Activated T-cell treated with anti-CD3 and anti-CD28 coated beads, Interleukin-2, amount 50 U/mL, for 24 hours (primary cell): Measurements from ENCODE around the gene CMTR1.
"Not testable (repeated sequence)": the region's sequence is repeated elsewhere in the genome, so short reads cannot be mapped to it uniquely, and the experiment has no call there.

Source experiments
- DNase-seq: peaks from one replicate; pipeline ENCODE4 v3.0.0-alpha.2; 2020
- H3K27ac Mint-ChIP-seq: 2 replicates; pipeline ENCODE4 v1.8.0; 2020; ENCODE audit warnings: mild to moderate bottlenecking, mixed read lengths
- H3K27me3 Mint-ChIP-seq: 2 replicates; pipeline ENCODE4 v1.8.0; 2020; ENCODE audit warnings: mixed read lengths
- H3K36me3 Mint-ChIP-seq: 2 replicates; pipeline ENCODE4 v1.8.0; 2020; ENCODE audit warnings: low read depth, mixed read lengths
- H3K4me1 Mint-ChIP-seq: 2 replicates; pipeline ENCODE4 v1.8.0; 2020; ENCODE audit warnings: low read depth, mixed read lengths
- H3K4me3 Mint-ChIP-seq: 2 replicates; pipeline ENCODE4 v1.8.0; 2020; ENCODE audit warnings: mild to moderate bottlenecking, moderate library complexity, mixed read lengths
- H3K9me3 Mint-ChIP-seq: 2 replicates; pipeline ENCODE4 v1.8.0; 2020; ENCODE audit warnings: mixed read lengths

The CMTR1 gene

DNA sequence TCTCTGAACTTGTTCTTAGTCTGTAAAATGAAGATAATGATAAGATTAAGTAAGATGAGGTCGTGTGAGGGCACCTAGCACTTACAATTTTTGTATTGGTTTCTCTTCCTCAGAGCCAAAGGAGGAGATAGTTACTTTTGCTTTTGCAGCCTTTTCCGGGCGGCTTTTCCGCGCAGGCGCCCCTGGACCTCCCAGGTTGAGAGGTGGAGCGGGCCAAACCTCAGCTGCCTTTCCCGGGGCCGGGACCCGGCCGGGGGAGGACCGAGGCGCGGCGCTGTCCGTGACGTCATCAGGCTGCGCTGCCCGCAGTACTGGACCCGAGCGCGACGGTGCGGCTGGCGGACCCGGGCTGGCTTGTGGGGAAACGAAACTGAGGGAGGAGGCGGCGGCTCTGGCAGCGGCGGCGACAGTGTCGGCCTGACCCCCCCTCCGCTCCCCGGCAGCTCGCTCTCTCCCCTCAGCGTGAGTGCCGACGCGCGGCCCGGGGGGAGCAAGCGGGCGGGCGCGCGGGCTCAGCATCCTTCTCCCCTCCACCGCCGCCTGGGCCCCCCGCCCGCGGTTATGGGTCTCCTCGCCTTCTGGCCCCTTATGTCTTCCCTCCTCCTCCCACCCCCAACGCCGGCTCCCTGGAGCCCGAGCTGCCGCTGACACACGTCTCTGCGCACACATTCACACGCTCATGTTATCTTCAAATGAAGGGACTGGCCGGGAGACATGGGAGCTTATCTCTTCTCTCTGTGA lies at the start of gene CMTR1:
Gene CMTR1, plus strand, starts transcription at position 306 of the 741 bp plus-strand sequence. CDS start 2,409 bp downstream, outside the sequence.
- Mint-ChIP-seq H3K27me3 (peaks cover 1% of the 10 kb centered on the region), H3K36me3 (peaks cover 37% of the 10 kb centered on the region), H3K4me1 (peaks cover 46% of the 10 kb centered on the region), H3K4me3 (peak within 1 kb of the TSS; percentile 96), H3K27ac (peak within 1 kb of the TSS; percentile 98), H3K9me3 (no peaks in the 10 kb centered on the region)
- DNase-seq = peak; percentile 98

DNA sequence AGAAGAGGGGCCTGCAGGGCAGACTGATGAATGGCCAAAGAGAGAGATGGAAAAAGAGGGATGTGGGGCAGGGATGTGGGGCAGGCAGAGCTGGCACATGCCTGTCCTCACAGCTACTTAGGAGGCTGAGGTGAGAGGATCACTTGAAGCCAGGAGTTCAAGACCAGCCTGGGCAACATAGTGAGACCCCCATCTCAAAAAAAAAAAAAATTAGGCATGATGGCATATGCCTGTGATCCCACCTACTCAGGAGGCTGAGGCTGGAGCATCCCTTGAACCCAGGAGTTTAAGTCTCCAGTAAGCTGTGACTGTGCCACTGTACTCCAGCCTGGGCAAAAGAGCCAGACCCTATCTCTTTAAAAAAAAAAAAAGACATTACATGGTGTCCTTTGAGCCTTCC lies 44.4 kb upstream of the CMTR1 start:
- no peaks in the 10 kb centered on the region for H3K9me3 Mint-ChIP-seq
- no peak for DNase-seq
- H3K4me3 Mint-ChIP-seq = no peak overlapping the region
- H3K4me1 Mint-ChIP-seq = no peaks in the 10 kb centered on the region
- no peak overlapping the region for H3K27ac Mint-ChIP-seq
- peaks cover 38% of the 10 kb centered on the region for H3K36me3 Mint-ChIP-seq
- no peaks in the 10 kb centered on the region for H3K27me3 Mint-ChIP-seq

- Mint-ChIP-seq H3K36me3 (peaks cover 33% of the 10 kb centered on the region), H3K27me3 (no peaks in the 10 kb centered on the region), H3K4me3 (no peak overlapping the region), H3K4me1 (no peaks in the 10 kb centered on the region), H3K27ac (no peak overlapping the region), H3K9me3 (no peaks in the 10 kb centered on the region)
- no peak for DNase-seq
These were observed 43.2 kb upstream of the CMTR1 start for GRCh38 chr6:37389857-37390256.

DNA sequence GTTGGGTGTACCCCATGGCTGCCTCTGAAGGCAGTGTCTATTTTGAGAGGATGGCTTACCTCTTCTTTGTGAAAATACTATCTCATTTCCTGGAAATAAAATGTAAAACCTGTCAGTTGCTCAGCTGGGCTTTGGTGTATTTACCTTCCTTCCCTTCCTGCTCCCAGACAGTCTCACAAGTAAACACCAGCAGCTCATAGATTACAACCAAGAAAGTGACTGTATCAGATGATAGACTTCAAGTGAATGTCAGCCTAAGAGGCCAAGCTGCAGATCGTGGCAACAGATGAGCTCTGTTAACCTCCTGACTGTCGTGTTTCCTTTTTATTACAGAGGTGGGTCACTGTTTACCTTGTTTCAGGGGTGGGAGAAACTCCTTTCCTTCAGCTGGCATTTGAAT lies 41.9 kb upstream of the CMTR1 start:
- H3K4me1 Mint-ChIP-seq = no peaks in the 10 kb centered on the region
- no peak for DNase-seq
- no peaks in the 10 kb centered on the region for H3K27me3 Mint-ChIP-seq
- H3K9me3 Mint-ChIP-seq = no peaks in the 10 kb centered on the region
- peak overlapping the region; percentile 2 for H3K27ac Mint-ChIP-seq
- H3K36me3 Mint-ChIP-seq = peaks cover 31% of the 10 kb centered on the region
- no peak overlapping the region for H3K4me3 Mint-ChIP-seq

DNA sequence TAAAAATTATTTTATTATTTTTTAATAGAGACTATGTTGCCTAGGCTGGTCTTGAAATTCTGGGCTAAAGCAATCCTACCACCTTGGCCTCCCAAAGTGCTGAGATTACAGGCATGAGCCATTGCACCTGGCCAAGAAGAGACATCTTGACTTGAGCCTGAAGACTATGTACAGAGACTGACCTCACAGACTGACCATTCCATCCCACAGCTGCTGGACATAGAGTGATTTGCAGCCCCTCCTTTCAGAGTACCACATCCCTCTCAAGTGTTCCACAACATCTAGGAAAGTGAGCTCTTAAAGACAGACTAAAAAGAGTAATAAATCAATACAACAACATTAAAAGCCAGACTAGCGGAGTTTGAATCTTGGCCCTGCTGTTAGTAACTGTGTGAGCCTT lies 40.2 kb upstream of the CMTR1 start:
- Mint-ChIP-seq H3K4me1 (no peaks in the 10 kb centered on the region), H3K9me3 (no peaks in the 10 kb centered on the region), H3K27ac (no peak overlapping the region), H3K36me3 (peaks cover 21% of the 10 kb centered on the region), H3K4me3 (no peak overlapping the region), H3K27me3 (no peaks in the 10 kb centered on the region)
- no peak for DNase-seq

- Mint-ChIP-seq H3K4me3 (no peak overlapping the region), H3K4me1 (no peaks in the 10 kb centered on the region), H3K36me3 (peaks cover 21% of the 10 kb centered on the region), H3K27me3 (no peaks in the 10 kb centered on the region), H3K9me3 (no peaks in the 10 kb centered on the region), H3K27ac (peak overlapping the region; percentile 8)
- DNase-seq = no peak
These were observed 39.6 kb upstream of the CMTR1 start for GRCh38 chr6:37393381-37393929.

DNA sequence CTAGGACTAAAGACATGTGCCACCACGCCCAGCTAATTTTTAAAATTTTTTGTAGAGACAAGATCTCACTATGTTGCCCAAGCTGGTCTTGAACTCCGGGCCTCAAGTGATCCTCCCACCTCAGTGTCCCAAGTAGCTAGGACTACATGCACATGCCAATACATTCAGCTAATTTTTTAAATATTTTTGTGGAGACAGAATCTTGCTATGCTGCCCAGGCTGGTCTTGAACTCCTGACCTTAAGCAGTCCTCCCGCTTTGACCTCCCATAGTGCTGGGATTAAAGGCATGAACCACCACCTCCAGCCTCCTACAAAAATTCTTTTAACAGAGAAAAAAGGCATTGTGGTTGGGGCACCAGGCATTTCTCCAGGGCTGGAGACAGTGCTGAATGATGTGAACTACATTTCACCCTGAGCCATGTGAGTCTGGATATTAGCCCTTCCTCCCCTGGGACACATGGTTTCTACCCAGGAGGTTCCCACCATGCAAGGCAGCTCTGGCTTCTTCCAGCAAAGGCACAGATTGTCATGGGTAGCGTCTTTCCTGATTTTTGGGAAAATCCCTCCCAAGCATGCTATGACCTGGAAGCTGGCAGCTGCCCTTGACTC lies 36.3 kb upstream of the CMTR1 start:
- no peak overlapping the region for H3K27ac Mint-ChIP-seq

GRCh38 chr6:37399131-37399530 lies 33.9 kb upstream of the CMTR1 start:
- H3K9me3 Mint-ChIP-seq = no peaks in the 10 kb centered on the region
- no peaks in the 10 kb centered on the region for H3K4me1 Mint-ChIP-seq
- H3K36me3 Mint-ChIP-seq = peaks cover 2% of the 10 kb centered on the region

More for the DNA sequence above, 36.3 kb upstream of the CMTR1 start:
- no peak for DNase-seq
- Mint-ChIP-seq H3K36me3 (peaks cover 21% of the 10 kb centered on the region), H3K4me1 (no peaks in the 10 kb centered on the region), H3K4me3 (no peak overlapping the region), H3K9me3 (no peaks in the 10 kb centered on the region), H3K27me3 (no peaks in the 10 kb centered on the region)

GRCh38 chr6:37399795-37400490 lies 33.1 kb upstream of the CMTR1 start:
- Mint-ChIP-seq H3K4me3 (no peak overlapping the region), H3K27ac (no peak overlapping the region), H3K36me3 (peaks cover 2% of the 10 kb centered on the region), H3K27me3 (no peaks in the 10 kb centered on the region), H3K9me3 (no peaks in the 10 kb centered on the region), H3K4me1 (no peaks in the 10 kb centered on the region)
- no peak for DNase-seq

More at GRCh38 chr6:37399131-37399530, 33.9 kb upstream of the CMTR1 start:
- Mint-ChIP-seq H3K27me3 (no peaks in the 10 kb centered on the region), H3K27ac (no peak overlapping the region), H3K4me3 (no peak overlapping the region)
- DNase-seq = no peak

DNA sequence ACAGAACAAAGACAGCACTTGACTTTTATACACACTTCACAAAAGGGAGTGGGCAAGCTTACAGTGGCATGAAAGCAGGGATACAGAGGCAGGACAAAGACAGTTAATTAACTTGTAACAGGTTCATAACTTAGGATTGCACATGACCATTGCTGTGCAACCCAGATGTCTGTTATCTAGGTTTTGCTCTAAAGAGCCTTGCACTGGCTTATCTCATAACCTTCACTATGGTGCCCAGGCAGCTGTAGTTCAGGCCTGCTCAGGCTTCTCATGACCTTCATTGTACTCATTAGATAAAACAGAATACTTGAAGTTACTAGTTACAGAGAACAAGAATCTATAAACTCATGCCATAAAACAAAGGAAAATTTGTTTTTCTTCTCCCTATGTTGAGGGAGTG lies 31.4 kb upstream of the CMTR1 start:
- H3K36me3 Mint-ChIP-seq, H3K4me1 Mint-ChIP-seq, H3K27ac Mint-ChIP-seq, H3K9me3 Mint-ChIP-seq, H3K4me3 Mint-ChIP-seq, DNase-seq, H3K27me3 Mint-ChIP-seq: not testable (repeated sequence)

GRCh38 chr6:37406726-37407341 lies 26.2 kb upstream of the CMTR1 start:
- no peak for DNase-seq
- H3K27me3 Mint-ChIP-seq = no peaks in the 10 kb centered on the region
- no peak overlapping the region for H3K4me3 Mint-ChIP-seq
- H3K36me3 Mint-ChIP-seq = no peaks in the 10 kb centered on the region
- H3K4me1 Mint-ChIP-seq = no peaks in the 10 kb centered on the region
- no peak overlapping the region for H3K27ac Mint-ChIP-seq
- no peaks in the 10 kb centered on the region for H3K9me3 Mint-ChIP-seq

DNA sequence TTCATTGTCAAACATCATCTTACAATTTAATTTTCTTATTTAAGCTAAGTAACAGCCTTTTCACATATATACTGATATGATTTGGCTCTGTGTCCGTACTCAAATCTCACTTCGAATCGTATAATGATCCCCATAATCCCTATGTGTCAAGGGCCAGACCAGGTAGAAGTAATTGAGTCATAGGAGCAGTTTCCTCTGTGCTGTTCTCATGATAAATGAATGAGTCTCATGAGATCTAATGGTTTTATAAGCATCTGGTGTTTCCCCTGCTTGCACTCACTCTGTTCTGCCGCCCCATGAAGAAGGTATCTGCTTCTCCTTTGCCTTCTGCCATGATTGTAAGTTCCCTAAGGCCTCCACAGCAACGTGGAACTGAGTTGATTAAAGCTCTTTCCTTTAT lies 25.1 kb upstream of the CMTR1 start:
- Mint-ChIP-seq H3K9me3 (no peaks in the 10 kb centered on the region), H3K27ac (no peak overlapping the region), H3K4me1 (no peaks in the 10 kb centered on the region), H3K27me3 (no peaks in the 10 kb centered on the region), H3K4me3 (no peak overlapping the region), H3K36me3 (no peaks in the 10 kb centered on the region)
- no peak for DNase-seq

- Mint-ChIP-seq H3K4me3 (no peak overlapping the region), H3K36me3 (no peaks in the 10 kb centered on the region), H3K27me3 (no peaks in the 10 kb centered on the region), H3K27ac (no peak overlapping the region), H3K4me1 (no peaks in the 10 kb centered on the region), H3K9me3 (no peaks in the 10 kb centered on the region)
- DNase-seq = no peak
These were observed 23.5 kb upstream of the CMTR1 start for GRCh38 chr6:37409501-37409900.

- H3K4me3 Mint-ChIP-seq = no peak overlapping the region
- no peak overlapping the region for H3K27ac Mint-ChIP-seq
- DNase-seq = no peak
- H3K27me3 Mint-ChIP-seq = no peaks in the 10 kb centered on the region
- H3K9me3 Mint-ChIP-seq = no peaks in the 10 kb centered on the region
- no peaks in the 10 kb centered on the region for H3K4me1 Mint-ChIP-seq
- H3K36me3 Mint-ChIP-seq = no peaks in the 10 kb centered on the region
These were observed 15.6 kb upstream of the CMTR1 start for GRCh38 chr6:37417393-37417792.
